HG03039 (cell line): Measurements from ENCODE around the gene PLAGL2.

Source experiments
- ATAC-seq: cut with Tn5 transposase; IDR thresholded peaks from one replicate; pipeline ENCODE4 v1.9.1; 2021; ENCODE audit warnings: mild to moderate bottlenecking, moderate library complexity; ENCODE audit not compliant: unreplicated experiment

The PLAGL2 gene

GRCh38 chr20:32231245-32231644, 23.7 kb upstream of the PLAGL2 start:
- no peak for ATAC-seq

- ATAC-seq = no peak
Measured at GRCh38 chr20:32230707-32231106, 23.2 kb upstream of the PLAGL2 start.

GRCh38 chr20:32229251-32229747, 21.8 kb upstream of the PLAGL2 start:
- no peak for ATAC-seq

- no peak for ATAC-seq
Measured at GRCh38 chr20:32227744-32228688, 20.5 kb upstream of the PLAGL2 start.

- ATAC-seq = no peak
Measured at GRCh38 chr20:32227306-32227705, 19.8 kb upstream of the PLAGL2 start.

GRCh38 chr20:32226391-32226790, 18.8 kb upstream of the PLAGL2 start:
- no peak for ATAC-seq

GRCh38 chr20:32224463-32224862, 16.9 kb upstream of the PLAGL2 start:
- ATAC-seq = no peak

- no peak for ATAC-seq
Measured at GRCh38 chr20:32218156-32218900, 10.8 kb upstream of the PLAGL2 start.

- ATAC-seq = no peak
Measured at GRCh38 chr20:32216179-32217142, 8.9 kb upstream of the PLAGL2 start.

GRCh38 chr20:32215729-32216128, 8.2 kb upstream of the PLAGL2 start:
- no peak for ATAC-seq

GRCh38 chr20:32215147-32215546, 7.6 kb upstream of the PLAGL2 start:
- no peak for ATAC-seq

GRCh38 chr20:32213870-32214269, 6.3 kb upstream of the PLAGL2 start:
- ATAC-seq = no peak

GRCh38 chr20:32209850-32210605, 2.5 kb upstream of the PLAGL2 start:
- ATAC-seq = no peak

GRCh38 chr20:32208499-32209154, 1.1 kb upstream of the PLAGL2 start:
- no peak for ATAC-seq

GRCh38 chr20:32206760-32207625, 550 bp downstream of the PLAGL2 start:
- peak; percentile 6 for ATAC-seq

GRCh38 chr20:32205843-32206759, 1.4 kb downstream of the PLAGL2 start:
- no peak for ATAC-seq

- ATAC-seq = no peak
Measured at GRCh38 chr20:32205110-32205842, 2.3 kb downstream of the PLAGL2 start.
